GM20431 (cell line): ENCODE results near the gene SIGLEC1.

Experiments
- in situ Hi-C: fragments of 300-500 bp; cut with MseI, MboI; formaldehyde crosslinking; loops from one replicate; pipeline ENCODE4 v1.15.0; 2020; ENCODE audit warnings: low sequenced_read_pairs; ENCODE audit not compliant: unreplicated experiment

Gene SIGLEC1

DNA sequence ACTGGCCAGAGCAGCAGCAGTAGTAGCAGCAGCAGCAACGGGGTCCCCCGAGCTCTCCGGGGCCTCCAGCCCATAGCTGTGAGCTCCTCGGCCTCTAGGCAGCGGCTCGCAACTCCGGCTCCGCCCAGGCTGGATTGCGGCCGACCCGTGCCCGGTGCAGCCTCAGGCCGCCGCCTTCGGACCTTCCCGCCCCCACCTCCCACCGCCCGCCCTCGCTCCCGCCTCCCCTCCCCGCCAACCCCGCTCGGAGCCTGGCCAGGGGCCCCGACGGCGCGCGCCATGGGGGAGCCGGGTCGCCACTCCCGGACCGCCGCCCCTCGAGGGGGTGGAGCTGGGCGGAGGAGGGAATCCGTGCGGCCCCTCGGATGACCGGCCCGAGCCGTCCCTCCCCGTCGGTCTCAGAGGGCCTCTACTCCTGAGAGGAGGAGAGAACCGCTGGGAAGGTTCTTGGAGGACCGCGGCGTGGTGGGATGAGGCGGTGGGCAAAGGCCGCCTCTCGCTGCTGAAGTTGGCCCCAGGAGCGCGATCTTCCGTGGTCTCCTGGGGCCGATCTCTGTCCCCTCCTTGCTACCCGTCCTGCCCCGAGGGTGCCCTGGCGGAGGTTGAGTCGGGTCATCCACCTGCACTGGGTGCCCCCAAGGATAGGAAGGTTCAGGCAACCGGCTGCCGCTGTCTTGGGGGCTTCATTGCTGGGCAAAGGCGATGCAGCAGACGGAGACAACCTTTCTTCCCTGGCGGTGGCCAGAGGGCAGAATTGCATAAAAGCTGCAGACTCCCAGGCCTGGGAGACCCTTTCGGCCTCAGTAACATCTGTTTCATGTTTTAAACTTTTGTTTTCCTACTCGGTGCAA, 30.2 kb downstream of the SIGLEC1 start, which contains the start of gene ADAM33:
Gene ADAM33 (minus strand): TSS at position 80 of the 851 bp plus-strand sequence. CDS start 6 bp downstream, at position 74.
- in situ Hi-C loops, result no loop called here

DNA sequence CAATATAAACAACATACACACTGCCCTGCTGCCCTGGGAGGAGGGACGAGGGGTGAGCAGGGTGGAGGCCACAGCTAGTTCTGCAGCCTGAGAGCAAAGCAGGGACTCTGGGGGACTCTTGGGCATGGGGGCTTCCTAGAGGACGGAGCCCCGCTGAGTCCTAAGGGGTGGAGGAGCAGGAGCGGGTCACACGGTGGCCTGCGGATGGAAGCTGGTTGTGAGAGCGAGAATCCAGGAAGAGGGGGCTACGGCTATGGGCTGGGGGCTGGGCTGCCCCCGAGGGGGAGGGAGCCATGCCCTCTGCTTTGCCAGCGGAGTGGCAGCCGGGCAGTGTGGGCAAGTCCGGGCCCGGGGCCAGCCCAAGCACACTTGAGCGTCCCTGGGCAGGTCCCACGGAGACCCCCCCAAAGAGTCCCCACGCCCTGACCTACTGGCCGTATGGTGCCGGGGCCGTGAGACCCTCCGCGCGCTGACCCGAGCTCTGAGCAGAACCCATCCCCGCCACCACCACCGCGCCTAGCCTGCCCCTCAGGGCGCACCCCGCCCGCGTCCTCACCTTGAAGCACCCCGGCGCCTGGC, 31.0 kb downstream of the SIGLEC1 start:
- in situ Hi-C loops, result no loop called here

DNA sequence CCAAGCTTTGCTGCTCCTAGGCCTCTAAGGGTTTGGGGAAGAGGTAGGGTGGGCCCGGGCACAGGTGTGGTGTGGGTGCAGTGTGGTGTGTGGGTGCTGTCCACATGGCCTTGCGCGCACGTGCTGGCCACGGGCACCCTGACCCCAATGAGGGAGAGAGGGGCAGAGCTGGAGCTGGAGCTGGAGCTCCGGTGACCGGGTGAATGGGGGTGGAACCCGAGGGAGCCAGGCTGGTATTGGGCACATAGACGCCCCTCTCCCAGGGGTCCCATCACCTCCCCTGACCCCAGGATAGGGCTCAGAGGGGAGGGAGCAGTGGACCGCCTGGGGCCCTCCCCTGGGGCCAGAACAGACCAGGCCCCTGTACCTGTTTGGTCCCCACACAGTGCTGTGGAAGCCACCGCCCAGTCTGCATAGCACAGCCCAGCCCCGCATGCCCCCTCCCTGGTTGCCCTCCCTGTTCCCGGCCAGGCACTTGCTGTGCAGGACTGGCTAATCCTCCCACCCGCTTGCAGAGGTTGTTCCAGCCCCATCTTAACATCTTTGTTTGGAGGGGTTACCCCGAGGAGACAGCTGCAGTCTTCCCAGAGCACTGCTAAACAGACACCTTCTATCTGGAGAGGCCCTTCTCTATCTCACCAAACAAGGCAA, 31.6 kb downstream of the SIGLEC1 start:
- in situ Hi-C loops, result no loop called here

DNA sequence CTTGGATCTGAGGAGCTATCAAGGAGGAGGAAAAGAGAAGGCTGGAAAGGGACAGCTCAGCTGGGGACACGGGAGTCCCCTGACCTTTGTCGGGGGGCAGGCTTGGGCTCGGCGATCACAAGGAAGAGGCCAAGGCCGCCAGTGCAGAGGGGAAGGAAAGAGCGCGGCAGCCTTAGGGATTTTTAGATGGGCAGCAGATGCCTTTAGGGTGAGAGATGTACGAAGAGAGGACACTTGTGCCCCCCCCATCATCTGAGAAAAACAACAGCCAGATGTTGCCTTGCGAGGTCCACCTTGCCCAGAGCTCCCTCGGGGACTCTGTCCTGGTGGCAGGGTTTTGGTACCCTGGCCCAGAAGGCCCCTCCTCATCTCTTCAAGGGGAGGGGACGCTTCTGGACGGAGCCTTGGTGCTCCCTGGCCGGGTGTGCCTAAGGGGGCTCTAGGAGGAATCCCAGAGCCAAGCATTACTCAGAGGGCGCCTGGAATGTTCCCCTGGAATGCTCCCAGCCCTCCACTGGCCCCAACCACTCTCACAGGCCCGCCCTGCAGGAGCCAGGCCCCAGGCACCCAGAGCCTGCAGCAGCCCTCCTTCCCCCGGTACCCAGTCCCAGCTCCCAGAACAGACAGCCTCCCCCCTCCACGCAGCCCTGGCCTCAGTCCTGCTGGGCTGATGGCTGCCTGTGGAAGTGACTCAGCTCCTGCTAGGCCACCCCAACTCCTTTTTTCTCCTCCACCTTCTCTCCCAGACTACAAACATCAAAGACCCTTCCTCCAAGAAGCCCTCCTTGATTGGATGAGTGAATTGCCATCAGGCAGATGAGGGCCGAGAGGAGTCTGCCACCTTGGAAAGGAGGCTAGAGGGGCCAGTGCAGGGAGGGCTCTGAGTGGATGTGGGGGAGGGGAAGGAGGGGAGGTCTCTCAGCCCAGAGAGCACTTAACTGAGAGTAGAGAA, 32.4 kb downstream of the SIGLEC1 start:
- in situ Hi-C loops, result no loop called here

DNA sequence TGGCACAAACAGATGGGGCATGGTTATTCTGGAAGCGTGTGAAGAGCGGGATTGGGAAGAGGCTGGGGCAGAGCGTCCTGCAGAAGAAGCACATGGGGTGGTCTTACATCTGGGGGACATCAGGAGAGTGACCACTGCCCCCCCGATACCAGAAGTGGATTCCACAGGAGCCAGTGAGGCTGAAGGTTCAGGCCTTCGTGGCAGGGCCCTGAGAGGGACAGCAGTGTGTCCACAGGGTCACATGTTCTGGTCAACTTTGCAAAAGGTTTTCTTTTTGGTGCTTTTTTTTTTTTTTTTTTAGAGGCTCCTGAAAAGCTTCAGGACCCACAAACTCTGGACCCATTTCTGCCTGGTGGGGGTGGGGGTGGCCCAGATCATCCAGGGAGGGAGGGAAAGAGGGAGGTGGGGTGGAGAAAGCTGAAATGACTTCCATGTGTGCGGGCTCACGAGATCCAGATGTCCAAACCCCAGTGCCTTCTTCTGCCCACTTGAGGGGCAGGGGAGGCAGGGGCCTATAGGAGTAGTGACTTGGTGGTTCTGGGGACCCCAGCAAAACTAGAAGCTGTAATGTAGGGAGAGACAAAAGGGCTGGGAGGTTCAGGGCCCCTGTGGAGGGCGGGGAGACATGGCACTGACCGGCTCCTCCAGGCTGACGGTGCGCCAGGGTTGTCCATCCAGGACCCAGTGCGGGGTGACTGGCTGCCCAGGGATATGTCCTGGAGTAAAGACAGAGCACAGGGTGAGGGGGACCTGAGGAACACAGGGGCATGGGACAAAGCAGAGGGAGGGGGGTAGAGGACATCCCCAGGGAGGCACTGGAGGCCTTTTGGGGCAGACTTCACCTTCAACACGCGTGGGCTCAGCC, 33.3 kb downstream of the SIGLEC1 start:
- in situ Hi-C loops, result no loop called here

DNA sequence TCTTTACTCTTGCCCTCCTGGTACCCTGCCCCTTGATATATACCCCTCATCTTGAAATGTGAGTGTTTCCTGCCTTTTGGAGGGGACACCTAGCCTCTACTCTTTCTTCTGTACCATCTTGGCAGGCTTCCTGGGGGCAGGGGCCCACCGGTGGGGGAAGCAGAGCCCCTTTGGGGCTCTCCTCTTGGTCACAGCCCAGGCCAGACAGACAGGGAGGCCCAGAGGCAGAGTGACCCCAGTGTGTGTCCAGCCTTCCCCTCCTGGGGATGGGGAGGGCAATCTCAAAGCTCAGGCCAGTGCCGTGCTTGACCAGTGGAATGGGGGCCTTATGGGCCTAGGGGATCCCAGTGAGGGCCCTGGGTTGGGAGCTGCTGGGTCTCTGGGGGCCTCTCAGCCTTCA, 34.2 kb downstream of the SIGLEC1 start:
- in situ Hi-C loops, result no loop called here

DNA sequence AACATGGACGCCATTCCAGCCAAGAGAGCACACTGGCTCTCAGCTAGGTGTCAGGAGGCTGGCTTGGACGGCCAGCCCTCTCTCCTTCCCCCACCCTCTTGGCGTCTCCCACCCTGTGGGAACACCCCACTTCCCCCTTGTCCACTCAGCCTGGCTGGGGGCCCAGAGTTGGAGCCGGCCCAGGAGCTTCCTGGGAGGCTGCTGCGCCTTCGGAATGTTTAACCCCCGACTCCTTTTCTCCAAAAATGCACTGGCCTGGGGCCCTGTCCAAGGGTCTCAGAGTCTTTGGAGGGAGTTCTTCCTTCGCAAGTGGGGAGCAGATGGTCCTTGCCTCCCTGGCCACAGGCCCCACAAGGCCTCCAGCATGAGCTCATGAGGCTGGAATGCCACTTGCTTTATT, 34.7 kb downstream of the SIGLEC1 start:
- in situ Hi-C loops, result no loop called here

DNA sequence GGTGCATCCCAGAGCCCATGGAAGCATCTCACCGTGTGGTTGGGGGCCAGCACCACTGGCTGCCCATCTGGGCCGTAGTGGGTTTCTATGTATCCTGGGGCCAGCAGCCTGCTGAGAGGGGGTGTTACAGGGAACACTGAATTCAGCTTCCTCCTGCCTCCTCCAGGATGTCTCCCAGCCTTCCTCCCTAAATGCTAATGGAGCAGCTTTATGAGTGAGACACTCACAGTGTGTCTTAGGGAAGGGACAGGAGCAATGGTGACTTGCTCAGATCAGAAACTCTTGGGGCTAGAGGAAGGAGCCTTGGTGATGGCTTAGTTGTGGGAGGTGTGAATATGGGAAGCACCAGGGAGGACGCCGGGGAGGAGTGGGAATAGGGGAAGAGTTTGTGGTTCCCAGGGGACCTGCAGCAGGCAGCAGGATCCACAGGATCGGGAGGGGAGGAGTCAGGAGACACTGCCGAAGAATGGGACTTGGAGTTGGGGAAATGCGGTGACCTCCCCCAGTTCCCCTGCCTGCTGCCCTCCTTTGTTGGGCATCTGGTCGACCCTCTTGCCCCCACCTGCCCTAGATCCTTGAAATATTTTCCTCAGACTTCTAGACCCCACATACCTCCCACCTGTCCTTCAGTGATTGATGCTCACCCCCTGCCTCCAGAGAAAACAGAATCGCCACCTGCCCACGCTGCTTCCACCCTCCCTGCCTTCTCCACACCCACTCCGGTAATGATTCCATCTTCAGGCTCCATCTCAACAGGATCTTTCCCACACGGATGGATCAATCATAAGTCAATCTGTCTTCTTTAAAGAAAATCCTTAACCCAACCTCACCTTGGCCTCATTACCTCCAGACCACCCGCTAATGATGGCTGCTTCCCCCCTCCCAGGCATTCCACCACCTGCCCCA, 37.2 kb downstream of the SIGLEC1 start:
- in situ Hi-C loops, result no loop called here

DNA sequence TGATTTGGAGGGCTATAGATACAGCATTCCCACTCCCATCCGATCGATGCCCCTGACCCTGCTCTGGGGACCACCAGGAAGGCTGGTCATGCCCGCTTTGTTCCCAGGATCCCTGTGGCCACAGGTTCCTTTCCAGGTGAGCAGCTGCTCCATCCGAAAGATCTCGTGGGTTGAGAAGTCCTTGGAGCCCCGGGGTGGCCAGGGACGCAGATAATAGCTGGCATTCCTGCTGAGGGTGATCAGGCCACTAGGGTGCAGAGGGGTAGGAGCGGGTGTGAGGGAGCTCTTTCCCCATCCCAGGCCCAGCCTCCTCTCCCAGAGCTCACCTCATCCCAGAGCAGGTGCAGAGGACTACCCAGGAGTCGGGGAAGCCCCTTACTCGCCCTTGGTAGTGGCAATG, 38.0 kb downstream of the SIGLEC1 start:
- in situ Hi-C loops, result no loop called here

DNA sequence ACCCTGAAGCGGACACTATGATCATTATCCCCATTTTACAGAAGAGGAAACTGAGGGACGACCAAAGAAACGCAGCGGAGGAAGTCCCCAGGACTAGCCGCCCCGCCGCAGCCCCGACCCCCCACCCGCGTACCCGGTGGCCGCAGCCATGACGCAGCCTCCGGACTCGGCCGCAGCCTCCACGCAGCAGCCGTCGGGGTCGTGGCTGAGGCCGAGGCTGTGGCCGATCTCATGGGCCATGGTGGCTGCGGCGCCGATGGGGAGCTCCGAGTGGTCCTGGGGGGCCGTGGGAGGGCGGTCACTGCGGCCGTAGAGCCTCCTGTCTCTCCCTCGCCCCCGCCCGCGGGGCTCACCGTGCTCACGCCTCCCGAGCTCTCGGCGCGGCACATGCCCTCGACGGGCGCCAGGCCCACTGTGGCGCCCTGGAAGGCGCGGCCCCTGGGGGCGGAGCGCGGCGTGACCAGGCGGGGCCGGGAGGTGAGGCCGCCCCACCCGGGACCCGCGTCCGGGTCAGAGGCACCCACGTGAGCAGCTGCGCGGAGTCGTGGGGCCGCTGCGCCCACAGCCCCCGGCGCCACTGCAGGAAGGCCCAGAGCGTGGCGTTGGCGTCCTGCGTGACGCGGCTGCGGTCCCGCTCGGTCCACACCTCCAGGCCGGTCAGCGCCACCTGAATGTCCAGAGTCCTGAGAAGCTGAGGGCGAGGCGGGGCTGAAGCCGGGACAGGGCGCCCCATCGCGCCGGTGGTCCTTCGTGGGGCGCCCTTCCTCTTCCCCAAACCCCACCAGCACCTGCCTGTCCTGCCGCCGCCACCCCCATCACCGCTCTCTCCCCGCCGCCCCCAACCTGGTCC, 39.0 kb downstream of the SIGLEC1 start:
- in situ Hi-C loops, result no loop called here

DNA sequence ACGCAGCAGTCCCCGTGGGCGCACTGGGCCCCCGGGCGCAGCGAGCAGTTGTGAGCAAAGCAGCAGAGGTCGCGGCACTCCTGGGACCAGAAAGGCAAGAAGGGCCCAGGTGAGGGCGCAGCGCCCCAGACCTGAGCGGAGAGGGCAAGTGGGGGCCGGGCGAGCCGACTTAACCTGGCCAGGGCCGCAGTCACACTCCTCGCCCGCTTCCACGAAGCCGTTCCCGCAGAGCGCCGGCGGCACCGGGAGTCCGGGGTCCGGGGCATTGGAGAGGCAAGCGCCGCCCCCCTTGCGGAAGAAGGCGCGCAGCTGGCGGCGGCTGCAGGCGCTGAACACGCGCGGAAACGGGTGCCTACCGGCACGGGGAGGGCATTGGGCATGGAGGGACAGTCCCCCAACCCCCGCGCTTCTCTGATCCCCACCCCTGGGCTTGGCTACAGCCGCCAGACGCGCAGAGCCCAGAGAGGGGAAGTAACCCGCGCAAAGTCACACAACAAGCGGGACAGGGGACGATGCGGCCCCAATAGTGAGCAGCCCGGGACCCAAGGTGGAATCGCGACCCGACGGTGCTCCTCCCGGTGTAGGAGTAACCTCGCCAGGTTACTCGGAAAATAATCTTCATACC, 39.7 kb downstream of the SIGLEC1 start:
- in situ Hi-C loops, result no loop called here

DNA sequence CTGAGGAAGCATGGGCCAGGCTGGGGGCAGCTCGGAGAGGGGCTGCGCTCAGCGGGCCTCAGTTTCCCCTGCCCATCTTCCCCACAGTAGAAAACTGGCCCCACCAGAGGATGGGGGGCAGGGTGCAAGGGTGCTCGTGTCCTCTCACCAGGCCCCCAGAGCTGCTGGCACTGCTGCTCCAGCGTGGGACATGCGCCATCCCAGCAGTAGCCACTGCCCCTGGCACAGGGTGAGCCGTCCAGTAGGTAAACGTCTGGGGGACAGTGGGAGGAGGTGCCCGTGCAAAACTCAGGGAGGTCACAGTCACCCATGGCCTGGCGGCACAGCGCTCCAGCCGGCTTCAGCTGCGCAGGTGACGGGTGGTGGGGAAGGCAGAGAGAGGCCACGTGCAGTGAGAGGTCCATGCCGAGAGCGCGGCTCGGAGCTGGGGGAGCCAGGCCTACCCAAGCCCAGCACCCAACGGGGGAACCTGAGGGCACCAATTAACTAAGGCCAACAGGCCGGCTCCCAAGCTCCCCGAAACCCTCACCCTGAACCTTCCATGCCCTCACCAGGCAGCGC, 40.3 kb downstream of the SIGLEC1 start:
- in situ Hi-C loops, result no loop called here

DNA sequence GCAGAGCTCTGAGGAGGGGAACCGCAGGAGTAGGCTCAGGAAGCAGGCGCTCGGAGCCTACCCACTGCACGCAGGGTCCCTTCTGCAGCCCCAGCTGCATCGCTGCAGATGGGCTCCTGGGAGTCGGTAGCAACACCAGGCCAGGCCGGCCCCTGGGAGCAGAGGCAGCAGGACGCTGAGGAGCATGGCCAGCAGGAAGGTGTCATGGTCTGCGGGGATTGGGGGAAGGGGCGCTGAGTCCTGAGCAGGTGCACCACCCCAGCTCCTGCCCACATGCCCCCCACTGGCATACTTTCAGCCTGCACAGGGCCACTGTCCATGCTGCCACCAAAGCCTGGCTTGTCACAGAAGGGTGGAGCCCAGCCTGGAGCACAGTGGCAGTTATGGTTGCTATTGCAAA, 41.5 kb downstream of the SIGLEC1 start:
- in situ Hi-C loops, result no loop called here

DNA sequence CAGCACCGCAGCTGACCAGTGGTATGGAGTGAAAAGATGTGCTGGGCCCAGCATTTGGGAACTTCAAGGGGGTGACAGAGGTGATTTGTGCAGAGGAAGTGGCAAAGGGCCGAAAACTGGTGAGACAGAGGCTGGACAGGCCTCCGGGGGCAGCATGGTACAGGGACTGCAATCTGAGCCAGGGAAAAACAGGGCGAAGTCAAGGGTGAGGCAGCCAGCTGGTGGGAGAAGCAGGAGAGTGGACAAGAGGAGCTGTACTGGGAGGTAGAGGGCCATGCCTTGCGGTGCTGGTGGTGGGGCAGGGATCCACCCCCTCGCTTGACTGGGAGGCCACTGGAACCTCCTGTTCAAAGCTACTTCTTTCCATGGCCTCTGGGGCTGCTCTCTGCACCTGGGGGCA, 41.9 kb downstream of the SIGLEC1 start:
- in situ Hi-C loops, result no loop called here

DNA sequence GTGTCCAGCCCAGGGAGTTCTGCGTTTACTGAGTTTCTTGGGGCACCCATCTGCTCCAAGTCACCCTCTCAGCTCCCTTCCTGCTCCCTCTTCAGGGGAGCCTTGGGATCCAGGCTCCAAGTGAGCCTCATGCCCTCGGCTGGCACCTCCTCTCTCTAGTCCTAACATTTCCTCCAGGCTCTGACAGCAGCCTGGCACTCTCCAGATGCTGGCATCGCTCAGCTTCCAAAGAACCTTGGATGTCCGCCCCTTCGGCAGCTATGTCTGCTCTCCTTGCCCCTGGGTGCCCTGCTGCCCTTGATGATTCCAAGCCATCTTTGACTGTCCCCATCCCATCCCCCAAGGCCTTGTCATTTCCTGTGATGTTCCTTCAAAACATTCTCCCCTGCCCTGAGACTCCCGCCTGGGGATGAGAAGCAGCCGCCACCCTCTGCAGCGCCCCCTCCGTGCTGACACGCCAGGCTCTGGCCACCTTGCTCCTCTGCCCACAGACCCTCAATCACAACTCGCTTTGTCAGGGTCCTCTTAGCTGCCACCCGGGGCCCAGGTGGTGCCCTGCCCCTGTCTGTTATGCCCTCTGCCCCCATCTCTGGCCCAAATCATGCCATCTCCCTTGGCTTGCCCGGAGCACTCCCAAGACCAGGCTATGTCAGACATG, 42.6 kb downstream of the SIGLEC1 start:
- in situ Hi-C loops, result no loop called here

DNA sequence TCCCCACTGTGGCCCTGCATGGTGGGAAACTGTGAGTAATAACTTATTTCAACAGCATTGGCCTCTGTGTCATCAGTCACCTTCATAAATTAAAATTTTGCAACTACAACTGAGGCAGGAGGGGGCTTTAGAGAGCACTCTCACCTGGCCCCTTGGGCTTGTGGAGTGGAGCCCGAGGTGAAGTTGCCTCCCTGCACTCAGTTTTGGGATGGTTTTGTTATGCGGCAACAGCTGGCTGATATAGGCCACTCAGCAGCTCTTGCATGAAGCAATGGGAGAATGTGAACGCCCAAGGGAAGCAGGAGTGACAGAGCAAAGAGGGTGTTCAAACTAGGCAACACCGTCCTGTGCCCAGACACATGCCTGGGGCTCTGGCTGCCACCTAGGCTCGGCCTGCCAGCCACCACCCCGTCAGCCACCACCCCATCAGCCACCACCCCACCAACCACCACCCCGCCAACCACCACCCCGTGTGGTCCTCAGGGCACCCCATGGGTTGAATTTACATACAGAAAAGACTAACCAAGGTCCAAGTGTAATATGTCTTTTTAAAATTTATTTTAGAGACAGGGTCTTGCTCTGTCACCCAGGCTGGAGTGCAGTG, 44.9 kb downstream of the SIGLEC1 start:
- in situ Hi-C loops, result no loop called here
